Measurements from ENCODE around the gene LSM6. TPM values are rescaled to one million over a fixed set of nuclear protein-coding genes. Genes with fewer than 3 reads are reported as not detected.

Gene LSM6
- total RNA-seq, 1 experiment from 2014 or later, result 78.3 TPM

DNA sequence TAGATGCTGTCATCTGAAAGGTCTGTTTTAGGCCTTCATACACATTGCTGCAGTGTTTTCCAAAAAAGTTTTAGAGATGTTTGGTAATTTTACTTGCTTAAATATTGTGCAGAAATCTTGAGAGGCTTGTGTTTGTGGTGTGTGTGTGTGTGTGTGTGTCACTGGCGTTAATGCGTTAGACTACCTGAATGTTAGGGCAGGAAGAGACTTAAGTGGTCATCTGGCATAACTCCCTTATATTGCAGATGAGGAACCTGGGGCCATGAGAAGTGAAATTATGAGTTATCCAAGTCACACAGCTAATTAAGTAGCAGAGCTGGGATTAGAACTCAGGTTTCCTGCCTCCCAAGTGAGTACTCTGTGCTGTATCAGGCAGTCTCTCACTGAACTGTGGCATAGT is 1.4 kb downstream of the LSM6 start:
- H3K4me3 Mint-ChIP-seq, result peak overlapping the region; percentile 83 to 85
- no peak overlapping the region for H3K27ac Mint-ChIP-seq
- H3K18ac ChIP-seq (ENCODE audit: insufficient read length, low read depth, low read length), result no peak overlapping the region

More for the DNA sequence above, 1.4 kb downstream of the LSM6 start:
- Histone ChIP-seq H2BK5ac (ENCODE audit: insufficient read length, low read length) (no peak overlapping the region), H3K4me2 (ENCODE audit: insufficient read depth, insufficient read length, low read length) (peak overlapping the region; percentile 24), H3K27me3 (ENCODE audit: insufficient read depth, low read length) (no peaks in the 10 kb centered on the region), H3K23me2 (ENCODE audit: insufficient read length, low read depth, low read length, poor library complexity, severe bottlenecking) (no peaks in the 10 kb centered on the region), H3K14ac (ENCODE audit: insufficient read depth, low read length) (no peak overlapping the region), H2BK15ac (ENCODE audit: low read depth, low read length) (no peak overlapping the region), H4K5ac (ENCODE audit: insufficient read length, low read depth, low read length) (no peak overlapping the region), H3K4ac (ENCODE audit: low read depth, low read length) (no peak overlapping the region), H3K27ac (ENCODE audit: insufficient read length, low read depth, low read length) (no peak overlapping the region), H4K8ac (replicated peaks; ENCODE audit: insufficient read length, low read depth, low read length) (no peak overlapping the region), H4K91ac (ENCODE audit: insufficient read length, low read depth, low read length) (no peak overlapping the region), H2AK5ac (ENCODE audit: insufficient read length, low read length) (no peak overlapping the region), H2AFZ (ENCODE audit: low read length) (no peak overlapping the region), H4K20me1 (ENCODE audit: control insufficient read depth, insufficient read depth, insufficient read length) (no peaks in the 10 kb centered on the region), H3K4me1 (ENCODE audit: insufficient read depth, low read length) (no peaks in the 10 kb centered on the region; the same call in 1 of the 2 replicates), H2BK12ac (ENCODE audit: insufficient read length, low read depth, low read length) (no peak overlapping the region), H3T11ph (ENCODE audit: low read length) (no peak overlapping the region), H2BK120ac (ENCODE audit: low read depth, low read length, poor library complexity, severe bottlenecking) (no peak overlapping the region), H2BK20ac (ENCODE audit: low read depth, low read length, poor library complexity, severe bottlenecking) (no peak overlapping the region), H3K79me1 (ENCODE audit: insufficient read depth, low read depth, low read length, poor library complexity, severe bottlenecking) (no peaks in the 10 kb centered on the region), H3K79me2 (ENCODE audit: insufficient read depth, low read length) (peaks cover 11% of the 10 kb centered on the region; the same call in 1 of the 2 replicates), H3K23ac (ENCODE audit: insufficient read length, low read depth, low read length) (no peak overlapping the region), H3K56ac (ENCODE audit: insufficient read length, low read depth, low read length) (no peak overlapping the region), H3K9ac (ENCODE audit: extremely low read depth, insufficient read length, low read length) (no peak overlapping the region), H3K9me3 (ENCODE audit: control insufficient read depth, low read depth, low read length) (no peaks in the 10 kb centered on the region)
- no peaks in the 10 kb centered on the region for H3K27me3 Mint-ChIP-seq (ENCODE audit: low read depth)
- TF ChIP-seq, protein P1, sequence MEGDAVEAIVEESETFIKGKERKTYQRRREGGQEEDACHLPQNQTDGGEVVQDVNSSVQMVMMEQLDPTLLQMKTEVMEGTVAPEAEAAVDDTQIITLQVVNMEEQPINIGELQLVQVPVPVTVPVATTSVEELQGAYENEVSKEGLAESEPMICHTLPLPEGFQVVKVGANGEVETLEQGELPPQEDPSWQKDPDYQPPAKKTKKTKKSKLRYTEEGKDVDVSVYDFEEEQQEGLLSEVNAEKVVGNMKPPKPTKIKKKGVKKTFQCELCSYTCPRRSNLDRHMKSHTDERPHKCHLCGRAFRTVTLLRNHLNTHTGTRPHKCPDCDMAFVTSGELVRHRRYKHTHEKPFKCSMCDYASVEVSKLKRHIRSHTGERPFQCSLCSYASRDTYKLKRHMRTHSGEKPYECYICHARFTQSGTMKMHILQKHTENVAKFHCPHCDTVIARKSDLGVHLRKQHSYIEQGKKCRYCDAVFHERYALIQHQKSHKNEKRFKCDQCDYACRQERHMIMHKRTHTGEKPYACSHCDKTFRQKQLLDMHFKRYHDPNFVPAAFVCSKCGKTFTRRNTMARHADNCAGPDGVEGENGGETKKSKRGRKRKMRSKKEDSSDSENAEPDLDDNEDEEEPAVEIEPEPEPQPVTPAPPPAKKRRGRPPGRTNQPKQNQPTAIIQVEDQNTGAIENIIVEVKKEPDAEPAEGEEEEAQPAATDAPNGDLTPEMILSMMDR (conservative IDR thresholded peaks at IDR 0.05), result no peak
- H3K36me3 Mint-ChIP-seq (ENCODE audit: insufficient read depth in 1 of 3, low read depth in 3 of 3), result peaks cover 0 to 6% (median 3%) of the 10 kb centered on the region in 3 experiments; a peak in 2 of 7 replicates
- no peaks in the 10 kb centered on the region for H3K9me3 Mint-ChIP-seq
- H3K4me1 Mint-ChIP-seq, result peaks cover 37 to 38% of the 10 kb centered on the region in 2 experiments
- no peak for DNase-seq
- WGBS (ENCODE audit: extremely low coverage, insufficient read length, low lambda C conversion rate), result no CpG with 5 or more reads among the region's 2 CpGs
